HG03045 (cell line): ENCODE measurements around the gene ELF1.
A peak's percentile ranks its signal among the peaks of the same experiment; 100 is the strongest.

Experiments used
- ATAC-seq: cut with Tn5 transposase; IDR thresholded peaks from one replicate; pipeline ENCODE4 v1.9.1; 2021; ENCODE audit warnings: mild to moderate bottlenecking, moderate library complexity; ENCODE audit not compliant: unreplicated experiment

Gene ELF1

DNA sequence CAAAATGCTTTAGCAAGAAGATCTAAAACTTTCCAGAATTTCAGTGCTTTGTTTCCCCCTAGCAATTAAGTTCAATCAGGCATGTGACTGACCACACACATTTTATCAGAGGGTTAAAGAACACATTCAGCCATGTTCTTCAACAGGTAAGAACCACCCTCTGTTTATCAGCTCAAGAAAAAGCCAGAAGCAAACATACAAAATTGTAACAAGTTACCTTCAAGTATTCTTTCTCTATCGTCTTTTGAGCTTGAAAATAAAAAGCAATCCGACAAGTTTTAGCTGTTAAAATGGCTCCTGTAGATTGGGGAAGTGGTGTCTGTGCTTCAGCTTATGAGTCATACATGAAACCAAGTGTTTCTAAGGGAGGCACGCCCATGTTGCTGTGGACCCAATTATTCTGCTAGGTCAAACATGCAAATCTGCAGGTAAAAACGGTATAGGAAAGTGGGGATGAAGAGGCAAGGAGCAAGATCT, at the start of gene ELF1:
ELF1 (minus strand) TSS at position 306 of the 477 bp plus-strand sequence. CDS start 37,262 bp downstream, outside the sequence.
- ATAC-seq, result peak; percentile 93

DNA sequence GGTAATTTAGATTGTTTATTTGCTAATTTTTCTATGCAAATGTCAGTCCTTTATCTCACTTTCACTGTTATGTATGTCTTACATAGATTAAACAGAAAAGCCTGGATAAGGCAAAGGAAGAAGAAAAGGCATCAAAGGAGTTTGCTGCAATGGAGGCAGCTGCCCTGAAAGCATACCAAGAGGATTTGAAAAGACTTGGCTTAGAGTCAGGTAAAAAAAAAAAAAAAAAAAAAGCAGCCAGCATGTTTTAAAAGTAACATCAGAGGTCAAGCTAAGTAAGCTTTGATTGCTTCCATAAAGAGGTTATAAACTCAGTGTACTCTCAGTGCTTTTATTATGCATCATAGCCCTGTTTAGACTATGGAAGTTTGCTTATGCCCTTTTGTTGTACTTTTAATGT, 46.0 kb upstream of the ELF1 start:
- no peak for ATAC-seq

GRCh38 chr13:41064493-41064892, 45.4 kb upstream of the ELF1 start:
- ATAC-seq, result no peak

GRCh38 chr13:41061914-41062837, 43.1 kb upstream of the ELF1 start:
- ATAC-seq, result peak; percentile 30

DNA sequence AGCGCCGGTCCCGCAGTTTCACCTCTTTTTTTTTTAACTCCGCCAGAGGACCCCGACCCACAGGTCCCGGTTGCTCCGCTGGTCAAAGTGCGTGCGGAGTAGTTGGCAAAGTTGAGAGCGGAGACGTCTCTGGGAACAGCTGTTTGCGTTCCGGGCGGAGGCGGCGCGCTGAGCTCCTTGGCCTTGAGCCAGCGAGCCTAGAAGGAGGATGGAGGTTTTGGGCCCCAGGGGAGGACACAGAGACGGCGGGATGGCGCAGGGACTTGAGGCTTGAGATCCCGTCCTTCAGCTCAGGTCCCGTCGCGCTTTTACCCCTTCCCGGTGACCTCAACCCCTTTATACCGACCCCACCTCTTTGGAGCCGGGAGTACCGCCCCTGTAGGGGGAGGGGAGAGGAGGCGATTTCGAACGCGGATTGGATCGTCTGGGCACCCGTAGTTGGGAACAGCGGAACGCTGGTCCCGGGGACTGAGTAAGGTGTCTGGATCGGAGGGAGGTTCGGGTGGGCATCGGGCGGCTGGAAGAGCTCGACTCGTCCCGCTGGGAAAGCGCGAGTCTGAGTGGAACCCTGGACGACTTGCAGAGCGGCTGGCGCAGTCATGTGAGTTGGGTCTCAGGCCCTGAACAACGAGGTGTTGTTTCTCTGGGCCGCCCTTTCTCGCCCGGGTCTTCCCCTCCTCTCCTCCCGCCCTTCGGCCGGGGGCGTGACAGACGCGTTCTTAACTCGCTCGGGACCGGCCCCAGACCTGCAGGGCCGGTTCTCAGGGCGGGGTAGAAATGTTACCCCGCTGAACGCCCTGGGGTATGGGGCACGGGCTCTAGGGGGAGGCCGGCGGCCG, 42.2 kb upstream of the ELF1 start, which contains the start of gene WBP4:
WBP4 (plus strand) TSS at position 435 of the 839 bp plus-strand sequence; CDS start at position 600, 165 bp downstream.
- ATAC-seq, result peak; percentile 73

DNA sequence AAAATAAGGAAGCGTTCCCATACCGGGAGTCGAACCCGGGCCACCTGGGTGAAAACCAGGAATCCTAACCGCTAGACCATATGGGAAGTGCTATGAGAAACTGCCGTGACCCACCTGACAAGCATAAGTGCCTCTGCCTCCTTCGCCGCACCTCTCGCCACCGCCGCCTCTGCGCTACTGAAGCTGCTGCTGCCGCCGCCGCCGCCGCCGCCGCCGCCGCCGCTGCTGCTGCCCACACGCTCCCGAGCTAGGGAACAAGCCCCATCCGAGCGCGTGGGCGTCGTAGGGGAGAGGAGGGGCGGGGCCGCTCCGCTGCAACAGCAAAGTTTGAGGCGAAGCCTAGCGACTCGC, 41.6 kb upstream of the ELF1 start:
- ATAC-seq, result peak; percentile 34

- ATAC-seq, result peak; percentile 41
These were observed 41.1 kb upstream of the ELF1 start for GRCh38 chr13:41060082-41060723.

DNA sequence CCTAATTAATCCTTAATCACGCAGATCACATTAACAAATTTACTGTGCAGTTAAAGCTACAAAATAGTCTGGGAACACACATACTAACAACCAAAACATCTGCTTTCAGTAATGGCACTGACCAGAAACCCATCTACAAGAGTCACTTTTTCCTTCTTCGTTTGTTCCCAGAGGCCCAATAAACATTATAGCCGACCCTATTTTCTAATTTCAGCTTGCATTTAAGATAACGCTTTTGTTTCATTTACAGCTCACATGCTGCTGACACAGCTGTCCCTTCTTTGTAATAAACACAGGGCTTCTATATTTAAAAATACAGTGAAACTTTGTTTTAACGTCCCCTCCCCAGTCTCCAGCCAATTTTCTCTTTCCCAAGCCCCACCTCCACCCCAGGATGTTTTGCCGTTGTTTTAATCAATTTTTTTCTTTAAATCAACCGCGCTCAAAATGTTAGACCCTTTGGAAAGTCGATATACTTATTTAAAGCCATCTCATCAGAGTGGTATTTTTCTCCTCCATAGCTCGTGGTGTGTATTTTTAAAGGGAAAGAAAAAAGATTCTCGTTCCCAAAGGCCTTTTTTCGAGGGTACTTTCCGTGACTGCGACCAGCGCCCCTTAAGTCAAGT, 40.5 kb upstream of the ELF1 start:
- ATAC-seq, result no peak

DNA sequence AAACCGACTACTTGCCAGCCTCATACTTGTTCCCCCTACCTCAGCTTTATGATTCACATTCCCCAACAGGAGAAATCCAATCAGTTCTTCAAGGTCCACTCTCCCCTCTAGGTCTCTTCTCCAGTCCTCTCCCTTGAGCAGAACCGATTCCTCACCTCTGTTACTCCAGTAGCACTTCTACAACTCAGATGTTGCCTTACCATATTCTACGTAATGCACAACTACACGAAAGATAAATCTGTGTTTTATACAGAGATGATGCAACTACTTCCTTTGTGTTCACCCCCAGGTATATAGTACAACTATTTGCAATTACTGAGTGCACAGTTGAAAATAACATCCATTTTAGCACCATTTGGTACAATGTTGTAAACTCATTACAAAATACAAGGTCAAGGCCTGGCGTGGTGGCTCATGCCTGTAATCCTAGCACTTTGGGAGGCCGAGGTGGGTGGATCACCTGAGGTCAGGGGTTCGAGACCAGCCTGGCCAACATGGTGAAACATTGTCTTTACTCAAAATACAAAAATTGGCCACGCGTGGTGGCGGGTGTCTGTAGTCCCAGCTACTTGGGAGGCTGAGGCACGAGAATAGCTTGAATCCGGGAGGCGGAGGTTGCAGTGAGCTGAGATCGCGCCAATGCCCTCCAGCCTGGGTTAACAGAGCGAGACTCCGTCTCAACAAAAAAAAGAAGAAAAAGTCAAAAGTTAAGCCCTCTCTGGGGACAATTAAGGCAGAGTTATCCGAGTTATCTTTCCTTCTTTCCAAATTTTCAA, 39.4 kb upstream of the ELF1 start:
- ATAC-seq, result no peak

DNA sequence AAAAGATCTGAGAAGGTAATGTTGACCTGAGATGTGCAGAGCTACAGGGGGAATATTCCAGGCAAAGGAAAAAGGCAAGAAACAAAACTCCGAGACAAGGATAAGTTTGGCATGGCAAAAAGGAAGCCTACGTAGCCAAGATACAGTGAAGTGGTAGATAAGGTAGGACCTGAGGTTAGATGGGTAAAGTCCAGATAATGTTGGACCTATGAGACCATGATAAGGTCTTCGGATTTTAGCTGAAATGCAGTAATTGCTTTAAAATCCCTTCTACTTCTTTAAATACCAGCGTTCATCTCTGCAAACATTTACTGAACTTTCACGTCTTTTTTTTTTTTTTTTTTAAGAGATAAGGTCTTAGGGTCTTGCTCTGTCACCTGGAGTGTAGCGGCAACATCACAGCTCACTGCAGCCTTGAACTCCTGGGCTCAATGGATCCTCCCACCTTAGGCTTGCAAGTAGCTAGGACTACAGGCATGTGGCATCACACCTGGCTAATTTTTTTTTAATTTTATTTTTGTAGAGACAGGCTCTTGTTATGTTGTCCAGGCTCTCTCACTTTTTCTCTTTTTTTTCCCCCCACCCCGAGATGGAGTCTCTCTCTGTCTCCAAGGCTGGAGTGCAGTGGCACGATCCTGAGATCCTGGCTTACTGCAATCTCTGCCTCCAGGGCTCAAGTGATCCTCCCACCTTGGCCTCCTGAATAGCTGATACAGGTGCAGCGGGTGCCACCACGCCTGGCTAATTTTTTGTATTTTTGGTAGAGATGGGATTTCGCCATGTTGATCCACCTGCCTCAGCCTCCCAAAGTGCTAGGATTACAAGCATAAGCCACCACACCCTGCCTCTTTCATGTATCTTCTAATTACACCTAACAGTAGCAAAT, 38.0 kb upstream of the ELF1 start:
- no peak for ATAC-seq

GRCh38 chr13:41056194-41056593, 37.1 kb upstream of the ELF1 start:
- ATAC-seq, result no peak

- ATAC-seq, result no peak
These were observed 36.0 kb upstream of the ELF1 start for GRCh38 chr13:41054919-41055619.

DNA sequence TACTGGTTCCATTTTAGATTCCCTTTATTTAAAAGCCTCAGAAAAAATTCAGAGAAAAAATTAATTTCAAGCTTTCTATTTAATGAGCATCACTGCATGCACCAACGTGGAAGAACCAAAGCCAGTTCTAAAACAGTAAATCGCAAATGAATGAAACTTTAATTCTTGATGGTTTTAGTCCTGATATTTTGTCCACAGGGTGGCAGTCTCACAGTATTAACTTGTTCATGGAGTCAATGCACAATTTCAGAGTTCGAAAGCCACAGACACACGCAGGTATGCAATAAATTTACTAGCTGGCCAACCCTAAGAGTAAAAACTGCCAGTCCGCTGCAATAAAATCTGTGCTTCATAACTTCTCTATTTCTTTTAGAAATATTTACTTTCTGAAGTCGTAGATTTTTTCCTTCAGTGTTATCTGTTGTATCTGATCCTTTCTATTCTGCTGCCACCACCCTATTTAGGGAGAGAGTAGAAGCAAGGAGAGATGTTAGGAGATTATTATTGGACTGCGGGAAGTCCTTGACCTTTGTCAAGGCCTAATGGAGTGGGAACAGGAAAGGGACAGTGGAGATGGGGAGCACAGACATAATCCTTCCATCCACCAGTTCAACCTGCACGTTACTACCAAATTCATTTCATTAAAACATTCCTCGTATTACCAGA, 35.2 kb upstream of the ELF1 start:
- ATAC-seq, result no peak

DNA sequence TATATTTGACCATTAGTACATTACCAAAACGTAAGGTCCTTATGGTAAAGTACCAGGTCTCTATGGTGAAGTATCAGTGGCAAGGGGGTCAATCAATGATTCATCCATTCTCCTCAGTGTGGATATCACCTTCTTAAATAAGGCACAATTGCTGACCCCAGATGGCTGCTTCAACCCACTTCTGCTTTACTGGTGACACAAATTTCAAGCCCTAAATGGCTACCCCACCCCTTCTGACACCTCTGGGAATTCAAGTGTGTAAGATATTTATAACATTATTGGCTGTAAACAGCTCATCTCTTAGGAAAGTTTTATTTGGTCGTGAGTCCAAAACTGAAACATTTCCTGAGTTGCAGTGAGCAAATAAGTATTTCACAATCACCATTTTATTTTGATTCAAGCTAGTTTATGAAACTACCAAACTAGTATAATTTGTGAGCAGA, 34.3 kb upstream of the ELF1 start:
- ATAC-seq, result no peak

DNA sequence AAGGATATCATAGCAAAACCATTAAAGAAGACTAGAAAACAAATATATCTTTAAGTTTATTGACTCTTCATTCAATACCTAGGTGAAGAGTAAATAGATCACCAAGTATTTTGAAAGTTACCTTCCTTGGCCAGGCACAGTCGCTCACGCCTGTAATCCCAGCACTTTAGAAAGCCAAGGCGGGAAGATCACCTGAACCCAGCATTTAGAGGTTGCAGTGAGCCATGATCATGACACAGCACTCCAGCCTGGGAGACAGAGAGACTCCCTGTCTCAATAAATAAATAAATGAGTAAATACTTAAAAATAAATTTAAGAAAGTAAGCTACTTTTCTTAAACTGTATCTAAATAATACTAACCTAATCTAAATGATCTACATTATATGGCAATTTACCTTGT, 33.3 kb upstream of the ELF1 start:
- ATAC-seq, result no peak

DNA sequence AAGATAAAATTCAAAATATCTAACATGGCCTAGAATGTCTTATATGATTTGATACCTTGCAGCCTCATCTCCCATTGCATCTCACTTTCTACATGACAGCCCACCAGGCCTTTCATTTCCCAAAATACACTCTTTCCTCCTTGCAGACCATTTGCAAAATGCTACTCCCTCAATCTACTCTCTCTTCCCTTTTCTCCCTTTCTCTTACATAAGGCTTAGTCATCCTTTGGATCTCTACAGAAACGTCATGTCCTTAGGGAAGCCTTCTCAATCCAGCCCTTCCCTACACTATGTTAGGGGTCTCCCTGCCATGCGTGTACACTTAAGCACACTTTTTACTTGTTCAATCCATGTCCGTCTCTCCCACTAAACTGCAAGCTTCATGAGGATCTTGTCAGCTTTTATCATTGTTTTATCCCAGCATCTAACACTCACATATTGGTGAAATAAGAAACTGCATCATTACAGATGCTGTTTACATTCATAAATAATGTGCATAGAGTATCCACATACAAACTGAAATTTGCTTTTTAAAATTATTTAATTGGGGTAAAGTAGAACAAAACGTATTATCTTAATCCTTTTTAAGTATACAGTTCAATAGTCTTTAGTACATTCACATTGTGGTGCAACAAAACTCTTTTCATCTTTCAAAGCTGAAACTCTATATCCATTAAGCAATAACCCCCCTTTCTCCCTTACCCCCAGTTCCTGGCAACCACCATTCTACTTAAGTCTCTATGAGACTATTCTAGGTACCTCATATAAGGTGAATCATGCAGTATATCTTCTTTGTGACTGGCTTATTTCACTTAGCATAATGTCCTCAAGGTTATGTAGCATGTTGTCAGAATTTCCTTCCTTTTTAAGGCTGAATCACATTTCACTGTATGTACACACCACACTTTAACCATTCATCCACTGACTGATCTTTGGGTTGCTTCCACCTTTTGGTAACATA, 30.6 kb upstream of the ELF1 start:
- no peak for ATAC-seq

- no peak for ATAC-seq
These were observed 29.5 kb upstream of the ELF1 start for GRCh38 chr13:41048640-41049039.
